Measurements from ENCODE around the gene ZMIZ2.

- TF ChIP-seq POLR2AphosphoS5 (IDR thresholded peaks at IDR 0.05): no peak
- no peak for TF ChIP-seq CTCF (IDR thresholded peaks at IDR 0.05)
- TF ChIP-seq POLR2A (IDR thresholded peaks at IDR 0.05): no peak
- no peak for TF ChIP-seq EP300 (IDR thresholded peaks at IDR 0.05)
Observed at GRCh38 chr7:44801890-44802289, 53.2 kb downstream of the ZMIZ2 start.
